ENCODE results near the gene SHB.

DNA sequence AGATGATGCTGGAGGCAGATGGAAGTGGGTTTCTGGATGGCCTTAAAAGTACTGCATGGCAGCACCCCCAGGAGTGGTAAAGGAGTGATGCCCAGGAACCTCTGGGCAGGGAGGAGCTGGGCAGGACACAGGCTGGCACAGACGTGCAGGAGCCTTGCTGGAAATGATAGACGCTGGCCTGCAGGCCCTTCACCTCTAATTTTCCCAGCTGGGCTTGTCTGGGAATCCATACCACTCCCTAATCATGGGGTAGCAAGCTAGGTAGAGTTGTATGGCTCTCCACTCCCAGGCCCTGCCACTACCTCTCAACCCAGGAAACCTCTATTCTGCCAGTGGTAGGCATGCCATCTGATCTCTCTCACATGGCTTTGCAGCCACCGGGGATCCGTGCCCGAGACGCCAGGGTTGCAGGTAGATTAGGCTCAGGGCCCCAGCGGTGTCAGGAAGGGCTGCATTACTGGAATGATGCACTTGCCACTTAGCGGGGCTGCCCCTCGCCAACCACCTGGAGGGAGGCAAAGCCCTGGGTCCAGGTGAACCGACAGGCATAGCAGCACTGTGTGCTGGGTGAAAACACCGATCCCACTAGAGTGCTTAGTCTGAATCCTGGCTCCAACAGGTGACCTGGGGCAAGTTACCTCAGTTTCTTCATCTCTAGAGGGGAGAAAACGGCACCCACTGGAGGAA lies 85.5 kb downstream of the SHB start:
- TF ChIP-seq ZNF561 (tag by site-specific recombination; IDR thresholded peaks at IDR 0.05; ENCODE audit: borderline replicate concordance) (no peak), ZNF830 (tag by site-specific recombination; IDR thresholded peaks at IDR 0.05; ENCODE audit: low read depth) (no peak), ZNF629 (tag by site-specific recombination; IDR thresholded peaks at IDR 0.05) (no peak), ZNF175 (tag by site-specific recombination; IDR thresholded peaks at IDR 0.05) (no peak), CTCF (tag by site-specific recombination; IDR thresholded peaks at IDR 0.05) (no peak), ZNF248 (tag by site-specific recombination; IDR thresholded peaks at IDR 0.05) (no peak), SETDB1 (IDR thresholded peaks at IDR 0.05; ENCODE audit: insufficient read length, low read length) (no peak), ZNF501 (tag by site-specific recombination; IDR thresholded peaks at IDR 0.05) (no peak), PBX3 (CRISPR knock-in tag; IDR thresholded peaks at IDR 0.05) (no peak), ZFP3 (tag by site-specific recombination; IDR thresholded peaks at IDR 0.05; ENCODE audit: low read depth) (no peak), ZNF23 (tag by site-specific recombination; IDR thresholded peaks at IDR 0.05; ENCODE audit: borderline replicate concordance) (no peak), EGR2 (tag by site-specific recombination; IDR thresholded peaks at IDR 0.05; ENCODE audit: low read depth) (no peak)
- TF ChIP-seq, protein P1, sequence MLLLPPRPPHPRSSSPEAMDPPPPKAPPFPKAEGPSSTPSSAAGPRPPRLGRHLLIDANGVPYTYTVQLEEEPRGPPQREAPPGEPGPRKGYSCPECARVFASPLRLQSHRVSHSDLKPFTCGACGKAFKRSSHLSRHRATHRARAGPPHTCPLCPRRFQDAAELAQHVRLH (tag by site-specific recombination; IDR thresholded peaks at IDR 0.05), result no peak
